HG03135 (cell line): Measurements from ENCODE around the gene OR2F1.

Experiments used
- ATAC-seq: cut with Tn5 transposase; IDR thresholded peaks from one replicate; pipeline ENCODE4 v1.9.1; 2021; ENCODE audit warnings: mild to moderate bottlenecking, moderate library complexity; ENCODE audit not compliant: unreplicated experiment

The OR2F1 gene

GRCh38 chr7:143954544-143954943 lies at the start of gene OR2F1:
Gene OR2F1 (plus strand): TSS chr7:143954844. CDS start chr7:143959971, 5,127 bp downstream.
- ATAC-seq, result no peak

GRCh38 chr7:143905509-143905908 lies 49.1 kb upstream of the OR2F1 start:
- ATAC-seq, result no peak

- ATAC-seq, result no peak
Observed at GRCh38 chr7:143906151-143906550, 48.5 kb upstream of the OR2F1 start.

- no peak for ATAC-seq
Observed at GRCh38 chr7:143906895-143907294, 47.7 kb upstream of the OR2F1 start.

GRCh38 chr7:143908120-143908519 lies 46.5 kb upstream of the OR2F1 start:
- no peak for ATAC-seq

GRCh38 chr7:143909863-143910262 lies 44.8 kb upstream of the OR2F1 start:
- no peak for ATAC-seq

- no peak for ATAC-seq
Observed at GRCh38 chr7:143910473-143911248, 44.0 kb upstream of the OR2F1 start.

- ATAC-seq, result no peak
Observed at GRCh38 chr7:143913945-143914615, 40.6 kb upstream of the OR2F1 start.

GRCh38 chr7:143914938-143915652 lies 39.5 kb upstream of the OR2F1 start:
- ATAC-seq, result no peak

GRCh38 chr7:143924851-143925250 lies 29.8 kb upstream of the OR2F1 start:
- ATAC-seq, result no peak

- no peak for ATAC-seq
Observed at GRCh38 chr7:143929224-143929920, 25.3 kb upstream of the OR2F1 start.

- no peak for ATAC-seq
Observed at GRCh38 chr7:143931739-143932138, 22.9 kb upstream of the OR2F1 start.

- no peak for ATAC-seq
Observed at GRCh38 chr7:143934526-143935325, 19.9 kb upstream of the OR2F1 start, which contains the start of gene OR2F2. Gene OR2F2 (plus strand): TSS chr7:143935233. CDS start chr7:143935233, 0 bp downstream.

GRCh38 chr7:143936087-143937009 lies 18.3 kb upstream of the OR2F1 start:
- ATAC-seq, result no peak

GRCh38 chr7:143938379-143939243 lies 16.0 kb upstream of the OR2F1 start:
- ATAC-seq, result no peak

GRCh38 chr7:143945423-143945822 lies 9.2 kb upstream of the OR2F1 start:
- no peak for ATAC-seq

GRCh38 chr7:143947111-143947510 lies 7.5 kb upstream of the OR2F1 start:
- no peak for ATAC-seq

GRCh38 chr7:143948733-143949132 lies 5.9 kb upstream of the OR2F1 start:
- ATAC-seq, result no peak
